Measurements from ENCODE around the gene MCHR1.

DNA sequence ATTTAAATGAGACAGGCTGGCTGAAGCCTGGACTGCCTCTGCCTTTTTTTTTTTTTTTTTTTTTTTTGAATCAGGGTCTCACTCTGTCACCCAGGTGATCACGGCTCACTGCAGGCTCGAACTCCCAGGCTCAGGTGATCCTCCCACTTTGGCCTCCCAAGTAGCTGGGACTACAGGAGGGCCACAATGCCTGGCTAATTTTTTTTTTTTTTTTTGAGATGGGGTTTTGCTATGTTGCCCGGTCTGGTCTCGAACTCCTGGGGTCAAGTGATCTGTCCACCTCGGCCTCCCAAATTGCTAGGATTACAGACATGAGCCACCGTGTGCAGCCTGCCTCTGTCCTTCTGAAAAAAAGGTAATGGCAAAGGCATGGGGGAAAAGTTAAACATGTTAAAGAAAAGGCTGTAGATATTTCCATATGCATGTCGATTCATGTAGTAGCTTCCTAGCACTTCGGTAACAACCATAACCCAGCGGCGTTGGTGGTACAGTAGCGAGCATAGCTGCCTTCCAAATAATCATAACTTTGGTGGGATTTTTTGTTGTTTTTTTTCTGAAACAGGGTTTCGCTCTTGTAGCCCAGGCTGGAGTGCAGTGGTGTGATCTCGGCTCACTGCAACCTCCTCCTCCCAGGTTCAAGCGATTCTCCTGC, 48.8 kb downstream of the MCHR1 start:
- TF ChIP-seq POLR2AphosphoS5 (IDR thresholded peaks at IDR 0.05; ENCODE audit: low read depth, low read length) (no peak), CTCF (IDR thresholded peaks at IDR 0.05) (no peak), NFIC (IDR thresholded peaks at IDR 0.05; ENCODE audit: borderline replicate concordance) (no peak)

Data from SK-N-SH (cell line).